Stomach smooth muscle (tissue), 2 donors: ENCODE measurements around the gene DAPK1.

ENCODE experiments used
- H3K27ac ChIP-seq: one replicate; pipeline ENCODE4 v1.7.0; 2013; ENCODE audit warnings: mild to moderate bottlenecking, low read length, inconsistent platforms
- H3K27me3 ChIP-seq, 2 donors: one replicate each; pipeline ENCODE4 v1.7.0; 2013; ENCODE audit warnings: low read length in 2 of 2; ENCODE audit not compliant: insufficient read depth in 2 of 2, control insufficient read depth in 1 of 2
- H3K36me3 ChIP-seq, 2 donors: one replicate each; pipeline ENCODE4 v1.7.0; 2013; ENCODE audit warnings: low read length in 2 of 2; ENCODE audit not compliant: control insufficient read depth in 2 of 2, insufficient read depth in 2 of 2
- H3K4me1 ChIP-seq: one replicate; pipeline ENCODE4 v1.7.0; 2013; ENCODE audit warnings: low read length; ENCODE audit not compliant: control insufficient read depth, insufficient read depth
- H3K4me3 ChIP-seq, 2 donors: one replicate each; pipeline ENCODE4 v1.7.0; 2013; ENCODE audit warnings: low read length in 2 of 2
- H3K9ac ChIP-seq, 2 donors: one replicate each; pipeline ENCODE4 v1.7.0; 2013; ENCODE audit warnings: low read length in 2 of 2, mild to moderate bottlenecking in 1 of 2
- H3K9me3 ChIP-seq, 2 donors: one replicate each; pipeline ENCODE4 v1.7.0; 2013; ENCODE audit warnings: low read length in 2 of 2; ENCODE audit not compliant: control insufficient read depth in 2 of 2
- donor health status: healthy.
- donor health status: Pancreatic carcinoma.

Gene DAPK1

DNA sequence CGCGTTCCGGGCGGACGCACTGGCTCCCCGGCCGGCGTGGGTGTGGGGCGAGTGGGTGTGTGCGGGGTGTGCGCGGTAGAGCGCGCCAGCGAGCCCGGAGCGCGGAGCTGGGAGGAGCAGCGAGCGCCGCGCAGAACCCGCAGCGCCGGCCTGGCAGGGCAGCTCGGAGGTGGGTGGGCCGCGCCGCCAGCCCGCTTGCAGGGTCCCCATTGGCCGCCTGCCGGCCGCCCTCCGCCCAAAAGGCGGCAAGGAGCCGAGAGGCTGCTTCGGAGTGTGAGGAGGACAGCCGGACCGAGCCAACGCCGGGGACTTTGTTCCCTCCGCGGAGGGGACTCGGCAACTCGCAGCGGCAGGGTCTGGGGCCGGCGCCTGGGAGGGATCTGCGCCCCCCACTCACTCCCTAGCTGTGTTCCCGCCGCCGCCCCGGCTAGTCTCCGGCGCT is at the start of gene DAPK1:
Gene DAPK1, plus strand, starts transcription at position 264 of the 442 bp plus-strand sequence. CDS start 1,211 bp downstream, outside the sequence.
- peak within 1 kb of the TSS; percentile 84 for H3K27ac ChIP-seq
- H3K4me3 ChIP-seq = peak within 1 kb of the TSS; percentile 87 to 96
- H3K36me3 ChIP-seq = no peaks in the 10 kb centered on the region
- no peaks in the 10 kb centered on the region for H3K9me3 ChIP-seq
- peaks cover 9% of the 10 kb centered on the region for H3K4me1 ChIP-seq
- H3K9ac ChIP-seq = peak within 1 kb of the TSS; percentile 79
- peaks cover 0 to 2% of the 10 kb centered on the region in 2 donors for H3K27me3 ChIP-seq

DNA sequence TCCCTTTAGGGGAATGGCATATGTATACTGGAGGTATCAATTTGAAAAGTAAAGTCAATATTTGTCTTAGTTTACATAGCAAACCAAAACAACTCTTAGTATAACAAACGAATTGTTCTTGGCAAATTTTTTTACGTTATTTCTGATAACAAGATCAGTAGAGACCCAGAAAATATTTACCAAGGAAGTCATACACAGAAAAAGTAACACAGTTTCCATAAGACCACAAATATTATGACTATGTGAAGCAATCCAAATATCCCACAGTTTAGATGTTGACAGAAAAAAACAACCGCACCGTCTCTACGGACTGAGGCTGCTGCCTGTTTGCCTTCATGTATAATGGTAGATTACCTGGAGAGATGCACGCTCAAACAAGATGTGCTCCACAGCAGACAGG is 46.5 kb upstream of the DAPK1 start:
- Histone ChIP-seq H3K27me3 (no peaks in the 10 kb centered on the region), H3K9me3 (no peaks in the 10 kb centered on the region), H3K9ac (no peak overlapping the region), H3K4me1 (no peaks in the 10 kb centered on the region), H3K36me3 (no peaks in the 10 kb centered on the region), H3K27ac (no peak overlapping the region), H3K4me3 (no peak overlapping the region)

DNA sequence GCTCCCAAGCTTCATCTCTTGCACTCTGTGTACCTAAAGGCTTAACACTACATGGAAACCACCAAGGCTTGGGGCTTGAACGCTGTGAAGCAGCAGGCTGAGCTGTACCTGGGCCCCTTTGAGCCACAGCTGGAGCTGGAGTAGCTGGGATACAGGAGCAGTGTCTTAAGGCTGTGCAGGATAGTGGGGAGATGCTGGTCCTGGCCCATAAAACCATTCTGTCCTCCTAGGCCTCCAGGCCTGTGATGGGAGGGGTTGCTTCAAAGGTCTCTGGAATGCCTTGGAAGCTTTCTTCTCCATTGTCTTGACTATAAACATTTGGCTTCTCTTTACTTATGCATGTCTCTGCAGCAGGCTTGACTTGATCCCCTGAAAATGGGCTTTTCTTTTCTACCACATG is 42.3 kb upstream of the DAPK1 start:
- Histone ChIP-seq H3K4me3 (no peak overlapping the region), H3K9me3 (no peaks in the 10 kb centered on the region), H3K36me3 (no peaks in the 10 kb centered on the region), H3K27me3 (no peaks in the 10 kb centered on the region), H3K9ac (no peak overlapping the region), H3K4me1 (no peaks in the 10 kb centered on the region), H3K27ac (no peak overlapping the region)

GRCh38 chr9:87461256-87461655 is 36.4 kb upstream of the DAPK1 start:
- Histone ChIP-seq H3K27ac (no peak overlapping the region), H3K27me3 (no peaks in the 10 kb centered on the region), H3K36me3 (no peaks in the 10 kb centered on the region), H3K9ac (no peak overlapping the region), H3K4me1 (peaks cover 5% of the 10 kb centered on the region), H3K4me3 (no peak overlapping the region), H3K9me3 (no peaks in the 10 kb centered on the region)

GRCh38 chr9:87464110-87464991 is 33.3 kb upstream of the DAPK1 start:
- Histone ChIP-seq H3K27ac (no peak overlapping the region), H3K4me1 (peaks cover 5% of the 10 kb centered on the region), H3K9me3 (no peaks in the 10 kb centered on the region), H3K9ac (no peak overlapping the region), H3K36me3 (no peaks in the 10 kb centered on the region), H3K4me3 (no peak overlapping the region), H3K27me3 (no peaks in the 10 kb centered on the region)

- H3K9me3 ChIP-seq = no peaks in the 10 kb centered on the region
- no peak overlapping the region for H3K4me3 ChIP-seq
- no peaks in the 10 kb centered on the region for H3K27me3 ChIP-seq
- peaks cover 5% of the 10 kb centered on the region for H3K4me1 ChIP-seq
- no peak overlapping the region for H3K9ac ChIP-seq
- H3K36me3 ChIP-seq = no peaks in the 10 kb centered on the region
- H3K27ac ChIP-seq = no peak overlapping the region
Measured at GRCh38 chr9:87464992-87465378, 32.7 kb upstream of the DAPK1 start.

DNA sequence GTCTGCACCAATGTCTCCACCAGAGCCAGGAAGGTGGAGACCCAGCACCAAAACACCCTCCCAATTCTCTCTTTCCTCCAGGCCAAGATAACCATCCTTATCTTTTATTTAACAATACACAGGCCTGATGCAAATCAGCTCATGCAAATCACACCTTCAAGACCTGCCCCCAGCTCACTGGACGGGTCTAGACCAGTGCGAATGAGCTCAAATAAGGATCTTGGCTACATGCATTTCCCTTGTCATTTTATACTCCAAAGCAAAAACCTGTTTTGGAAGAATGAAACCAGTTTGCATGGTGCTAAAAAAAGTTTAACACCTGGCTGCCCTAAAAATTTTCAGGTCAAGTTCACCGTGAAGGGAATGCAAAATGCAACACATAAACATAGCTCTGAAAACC is 31.9 kb upstream of the DAPK1 start:
- Histone ChIP-seq H3K9ac (no peak overlapping the region), H3K27me3 (no peaks in the 10 kb centered on the region), H3K9me3 (no peaks in the 10 kb centered on the region), H3K4me3 (no peak overlapping the region), H3K4me1 (peaks cover 5% of the 10 kb centered on the region), H3K36me3 (no peaks in the 10 kb centered on the region), H3K27ac (no peak overlapping the region)

- no peak overlapping the region for H3K4me3 ChIP-seq
- H3K27me3 ChIP-seq = no peaks in the 10 kb centered on the region
- no peak overlapping the region for H3K27ac ChIP-seq
- H3K36me3 ChIP-seq = no peaks in the 10 kb centered on the region
- H3K4me1 ChIP-seq = peaks cover 5% of the 10 kb centered on the region
- no peak overlapping the region for H3K9ac ChIP-seq
- no peaks in the 10 kb centered on the region for H3K9me3 ChIP-seq
Measured at GRCh38 chr9:87467187-87467586, 30.5 kb upstream of the DAPK1 start.

DNA sequence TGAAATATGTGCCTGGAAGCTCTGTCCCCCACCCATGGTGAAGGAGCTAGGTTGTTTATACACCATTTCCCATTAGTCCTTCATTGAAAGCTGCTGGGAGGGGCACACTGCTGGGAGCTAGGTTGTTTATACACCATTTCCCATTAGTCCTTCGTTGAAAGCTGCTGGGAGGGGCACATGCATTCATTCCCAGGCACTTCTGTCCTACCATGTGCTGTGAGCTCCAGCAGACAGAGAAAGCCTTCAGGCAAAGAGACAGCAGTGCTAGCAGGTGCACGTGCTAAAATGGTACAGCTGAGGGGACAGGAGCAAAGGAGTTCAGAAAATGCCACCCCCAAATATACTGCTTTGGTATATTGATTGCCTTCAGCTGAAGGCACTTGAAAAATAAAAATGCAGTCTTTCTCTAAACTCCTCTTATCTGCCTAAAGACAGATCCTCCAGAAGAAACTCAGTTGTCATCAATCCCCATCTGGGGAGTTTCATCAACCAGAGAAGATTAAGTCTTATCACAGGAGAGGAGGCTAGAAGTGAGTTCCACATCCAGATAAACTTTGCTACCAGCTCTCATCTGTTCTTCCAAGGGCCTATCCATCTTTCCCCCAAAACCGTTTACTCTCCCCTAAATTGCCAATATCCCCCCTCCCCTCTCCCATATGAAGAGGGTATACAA is 27.7 kb upstream of the DAPK1 start:
- Histone ChIP-seq H3K9me3 (no peaks in the 10 kb centered on the region), H3K27ac (no peak overlapping the region), H3K4me3 (no peak overlapping the region), H3K27me3 (no peaks in the 10 kb centered on the region), H3K9ac (no peak overlapping the region), H3K4me1 (no peaks in the 10 kb centered on the region), H3K36me3 (no peaks in the 10 kb centered on the region)

DNA sequence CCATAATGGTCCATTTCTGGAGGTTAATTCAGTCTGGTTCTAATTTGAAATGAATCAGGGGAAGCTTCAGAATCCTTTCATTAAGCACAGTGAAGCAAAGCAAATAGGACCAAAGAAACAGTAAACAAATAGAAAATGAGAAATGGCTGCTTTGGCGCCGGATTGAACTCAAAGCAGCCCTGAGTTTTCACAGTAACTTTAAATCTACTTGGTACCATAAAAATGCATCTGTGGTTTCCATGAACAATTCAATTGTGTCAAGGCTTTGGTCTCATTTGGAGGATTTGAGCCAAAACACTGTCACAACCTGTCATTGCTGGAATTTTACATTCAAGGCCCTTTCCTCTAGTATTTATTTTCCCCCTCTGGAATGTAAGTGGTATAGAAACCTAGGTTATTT is 25.9 kb upstream of the DAPK1 start:
- H3K4me3 ChIP-seq = no peak overlapping the region
- H3K27me3 ChIP-seq = no peaks in the 10 kb centered on the region
- no peaks in the 10 kb centered on the region for H3K36me3 ChIP-seq
- no peak overlapping the region for H3K9ac ChIP-seq
- H3K27ac ChIP-seq = no peak overlapping the region
- H3K9me3 ChIP-seq = no peaks in the 10 kb centered on the region
- H3K4me1 ChIP-seq = no peaks in the 10 kb centered on the region

- no peak overlapping the region for H3K9ac ChIP-seq
- H3K27me3 ChIP-seq = no peaks in the 10 kb centered on the region
- H3K27ac ChIP-seq = no peak overlapping the region
- H3K4me1 ChIP-seq = no peaks in the 10 kb centered on the region
- H3K4me3 ChIP-seq = no peak overlapping the region
- no peaks in the 10 kb centered on the region for H3K9me3 ChIP-seq
- no peaks in the 10 kb centered on the region for H3K36me3 ChIP-seq
Measured at GRCh38 chr9:87475463-87475862, 22.2 kb upstream of the DAPK1 start.
